GM12865 (cell line): ENCODE data around the gene PTPN11.

Experiments used
- DNase-seq: peaks from one replicate; pipeline ENCODE4 v3.0.0; 2010; ENCODE audit warnings: low read depth
- H3K4me3 ChIP-seq: 2 replicates; pipeline ENCODE4 v1.5.1; 2011; ENCODE audit warnings: mild to moderate bottlenecking, low read depth, low read length, control low read depth
- TF ChIP-seq, protein P1 (sequence below): IDR thresholded peaks from 2 replicates; pipeline ENCODE4 v1.5.1; 2011; ENCODE audit warnings: low read length, control low read depth, low read depth, inconsistent platforms; ENCODE audit not compliant: insufficient read depth; ENCODE audit errors: missing control alignments

PTPN11 gene

DNA sequence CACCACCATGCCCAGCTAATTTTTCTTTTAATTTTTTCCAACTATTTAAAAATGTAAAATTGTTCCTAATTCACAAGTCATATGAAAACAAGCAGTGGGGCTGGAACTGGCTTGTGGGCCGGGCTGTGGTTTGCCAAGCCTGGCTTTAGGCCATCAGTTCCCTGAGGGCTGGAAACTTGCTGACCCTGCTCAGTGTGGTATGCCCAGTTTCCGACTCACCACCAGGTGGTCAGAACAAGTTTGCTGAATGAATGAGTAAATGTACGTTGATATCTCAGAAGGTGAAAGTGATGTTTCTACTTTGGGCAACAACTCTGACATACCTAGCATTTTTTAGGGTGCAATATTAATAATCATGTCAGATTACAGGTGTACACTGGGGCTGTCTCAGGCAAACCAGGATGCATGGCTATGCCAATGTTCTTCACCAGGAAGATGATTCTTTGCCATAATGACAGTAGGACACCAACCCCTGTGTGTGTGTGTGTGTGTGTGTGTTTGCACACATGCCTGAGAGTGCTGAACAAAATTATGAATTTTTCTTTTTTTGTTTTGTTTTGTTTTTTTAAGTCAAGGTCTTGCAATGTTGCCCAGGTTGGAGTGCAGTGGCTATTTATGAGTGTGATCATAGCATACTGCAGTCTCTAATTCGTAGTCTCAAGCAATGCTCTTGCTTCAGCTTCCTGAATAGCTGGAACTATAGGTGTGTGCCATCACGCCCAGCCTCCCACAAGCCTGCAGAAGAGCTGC, 106.1 kb downstream of the PTPN11 start:
- DNase-seq = no peak
- TF ChIP-seq, protein P1, sequence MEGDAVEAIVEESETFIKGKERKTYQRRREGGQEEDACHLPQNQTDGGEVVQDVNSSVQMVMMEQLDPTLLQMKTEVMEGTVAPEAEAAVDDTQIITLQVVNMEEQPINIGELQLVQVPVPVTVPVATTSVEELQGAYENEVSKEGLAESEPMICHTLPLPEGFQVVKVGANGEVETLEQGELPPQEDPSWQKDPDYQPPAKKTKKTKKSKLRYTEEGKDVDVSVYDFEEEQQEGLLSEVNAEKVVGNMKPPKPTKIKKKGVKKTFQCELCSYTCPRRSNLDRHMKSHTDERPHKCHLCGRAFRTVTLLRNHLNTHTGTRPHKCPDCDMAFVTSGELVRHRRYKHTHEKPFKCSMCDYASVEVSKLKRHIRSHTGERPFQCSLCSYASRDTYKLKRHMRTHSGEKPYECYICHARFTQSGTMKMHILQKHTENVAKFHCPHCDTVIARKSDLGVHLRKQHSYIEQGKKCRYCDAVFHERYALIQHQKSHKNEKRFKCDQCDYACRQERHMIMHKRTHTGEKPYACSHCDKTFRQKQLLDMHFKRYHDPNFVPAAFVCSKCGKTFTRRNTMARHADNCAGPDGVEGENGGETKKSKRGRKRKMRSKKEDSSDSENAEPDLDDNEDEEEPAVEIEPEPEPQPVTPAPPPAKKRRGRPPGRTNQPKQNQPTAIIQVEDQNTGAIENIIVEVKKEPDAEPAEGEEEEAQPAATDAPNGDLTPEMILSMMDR = no peak
- no peak overlapping the region for H3K4me3 ChIP-seq

- no peak overlapping the region for H3K4me3 ChIP-seq
- DNase-seq = no peak
- TF ChIP-seq, protein P1 = no peak
Observed at GRCh38 chr12:112525426-112525809, 106.7 kb downstream of the PTPN11 start.

DNA sequence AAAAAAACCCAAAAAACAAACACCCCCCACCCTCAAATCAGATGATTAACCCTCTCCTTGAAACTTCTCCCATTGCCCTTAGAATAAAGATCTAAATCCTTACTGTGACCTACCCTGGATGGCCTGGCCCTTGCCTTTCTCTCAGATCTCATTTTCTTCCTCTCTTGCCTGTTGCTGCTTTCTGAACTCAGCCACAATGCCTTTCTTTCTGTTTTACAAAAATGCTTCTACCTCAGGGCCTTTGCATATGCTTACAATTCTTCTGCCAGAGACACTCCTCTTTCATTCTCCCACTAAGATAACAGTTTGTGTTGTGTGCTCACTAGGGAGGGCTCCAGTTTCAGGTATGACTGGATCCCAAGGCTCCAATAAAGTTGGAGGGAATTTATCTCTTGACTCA, 108.3 kb downstream of the PTPN11 start:
- TF ChIP-seq, protein P1 = no peak
- DNase-seq = no peak
- no peak overlapping the region for H3K4me3 ChIP-seq

DNA sequence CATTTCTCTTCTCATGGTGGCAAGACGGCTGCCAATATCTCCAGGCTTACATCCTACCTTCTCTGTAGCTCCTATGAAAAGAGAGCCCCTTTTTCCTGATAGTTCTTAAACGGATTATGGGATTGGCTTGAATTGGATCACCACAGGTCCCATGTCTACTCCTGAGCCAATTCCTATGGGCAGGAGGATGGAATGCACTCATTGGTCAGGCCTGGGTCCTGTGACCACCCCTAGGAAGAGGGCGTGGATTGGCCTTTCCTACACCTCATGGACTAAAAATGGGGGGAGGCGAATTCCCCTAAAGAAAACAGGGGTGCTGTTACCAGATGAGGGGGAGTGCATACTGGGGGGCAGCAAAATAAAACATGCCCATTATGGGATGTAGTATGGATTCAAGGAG, 108.8 kb downstream of the PTPN11 start:
- no peak overlapping the region for H3K4me3 ChIP-seq
- TF ChIP-seq, protein P1 = no peak
- no peak for DNase-seq

DNA sequence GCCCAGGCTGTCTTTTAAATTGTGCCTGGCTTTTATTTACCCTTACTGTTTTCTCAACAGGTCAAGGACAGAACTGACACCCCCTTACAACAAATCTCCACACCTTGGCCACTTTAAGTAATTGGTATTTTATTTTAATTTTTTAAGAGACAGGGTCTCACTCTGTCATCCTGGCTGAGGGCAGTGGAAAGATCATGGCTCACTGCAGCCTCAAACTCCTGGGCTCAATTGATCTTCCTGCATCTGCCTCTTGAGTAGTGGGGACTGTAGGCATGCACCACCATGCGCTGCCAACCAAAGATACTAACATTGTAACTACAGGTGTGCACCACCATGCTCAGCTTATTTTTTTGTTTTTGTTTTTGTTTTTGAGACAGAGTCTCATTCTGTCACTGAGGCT, 109.8 kb downstream of the PTPN11 start:
- TF ChIP-seq, protein P1 = no peak
- no peak overlapping the region for H3K4me3 ChIP-seq
- no peak for DNase-seq

GRCh38 chr12:112530941-112531340, 112.2 kb downstream of the PTPN11 start:
- DNase-seq = no peak
- TF ChIP-seq, protein P1 = no peak
- H3K4me3 ChIP-seq = no peak overlapping the region

DNA sequence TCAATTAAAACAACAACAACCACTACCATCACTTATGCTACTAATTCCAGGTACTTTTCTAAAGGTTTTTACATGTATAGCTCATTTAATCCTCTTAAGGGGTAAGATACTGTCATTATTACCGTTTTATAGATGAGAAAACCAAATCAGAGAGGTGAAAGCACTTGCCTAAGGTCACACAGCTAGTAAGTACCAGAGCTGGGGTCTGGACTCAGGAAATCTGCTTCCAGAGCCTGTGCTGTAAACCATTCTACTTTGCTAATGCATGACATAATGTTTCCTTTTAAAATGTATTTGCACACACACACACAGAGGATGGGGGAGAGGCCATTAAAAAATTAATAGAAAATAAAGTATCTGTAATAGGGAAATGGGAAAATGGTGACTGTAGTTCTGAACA, 113.4 kb downstream of the PTPN11 start:
- no peak for DNase-seq
- H3K4me3 ChIP-seq = no peak overlapping the region
- TF ChIP-seq, protein P1 = no peak
